ENCODE measurements around the gene FCSK.
A peak's percentile ranks its signal among the peaks of the same experiment; 100 is the strongest.

Gene FCSK

GRCh38 chr16:70419384-70420327, 34.7 kb upstream of the FCSK start:
- H3K36me3 ChIP-seq (ENCODE audit: insufficient read depth, low read length): peaks cover 2% of the 10 kb centered on the region; the same call in 1 of the 2 replicates
- no peak overlapping the region for H3K4me3 ChIP-seq (ENCODE audit: low read length)
- H3K9me3 ChIP-seq (ENCODE audit: insufficient read depth, low read depth, low read length): no peaks in the 10 kb centered on the region
- H3K27me3 ChIP-seq (ENCODE audit: insufficient read depth, low read length): no peaks in the 10 kb centered on the region
- H3K27ac ChIP-seq (ENCODE audit: low read depth, low read length): no peak overlapping the region
- WGBS: 91% methylated on average over 14 of the region's 14 CpGs
- H3K4me1 ChIP-seq (ENCODE audit: insufficient read depth, low read length): peaks cover 30% of the 10 kb centered on the region
- H3K9ac ChIP-seq (ENCODE audit: low read depth, low read length): no peak overlapping the region

- Histone ChIP-seq H3K27ac (ENCODE audit: low read depth, low read length) (no peak overlapping the region), H3K4me1 (ENCODE audit: insufficient read depth, low read length) (peaks cover 30% of the 10 kb centered on the region), H3K36me3 (ENCODE audit: insufficient read depth, low read length) (peaks cover 5% of the 10 kb centered on the region; the same call in 1 of the 2 replicates), H3K4me3 (ENCODE audit: low read length) (no peak overlapping the region), H3K27me3 (ENCODE audit: insufficient read depth, low read length) (no peaks in the 10 kb centered on the region), H3K9me3 (ENCODE audit: insufficient read depth, low read depth, low read length) (no peaks in the 10 kb centered on the region), H3K9ac (ENCODE audit: low read depth, low read length) (no peak overlapping the region)
- 89% methylated on average over 9 of the region's 9 CpGs for WGBS
These were observed 33.4 kb upstream of the FCSK start for GRCh38 chr16:70421014-70421413.

- no peak overlapping the region for H3K4me3 ChIP-seq (ENCODE audit: low read length)
- H3K9me3 ChIP-seq (ENCODE audit: insufficient read depth, low read depth, low read length): no peaks in the 10 kb centered on the region
- H3K36me3 ChIP-seq (ENCODE audit: insufficient read depth, low read length): peaks cover 5% of the 10 kb centered on the region; the same call in 1 of the 2 replicates
- H3K4me1 ChIP-seq (ENCODE audit: insufficient read depth, low read length): peaks cover 30% of the 10 kb centered on the region
- no peaks in the 10 kb centered on the region for H3K27me3 ChIP-seq (ENCODE audit: insufficient read depth, low read length)
- no peak overlapping the region for H3K27ac ChIP-seq (ENCODE audit: low read depth, low read length)
- H3K9ac ChIP-seq (ENCODE audit: low read depth, low read length): no peak overlapping the region
- 94% methylated on average over 11 of the region's 11 CpGs for WGBS
These were observed 32.7 kb upstream of the FCSK start for GRCh38 chr16:70421473-70422311.

GRCh38 chr16:70422543-70422942, 31.9 kb upstream of the FCSK start:
- Histone ChIP-seq H3K9ac (ENCODE audit: low read depth, low read length) (no peak overlapping the region), H3K27ac (ENCODE audit: low read depth, low read length) (no peak overlapping the region), H3K4me3 (ENCODE audit: low read length) (no peak overlapping the region), H3K36me3 (ENCODE audit: insufficient read depth, low read length) (peaks cover 5% of the 10 kb centered on the region; the same call in 1 of the 2 replicates), H3K4me1 (ENCODE audit: insufficient read depth, low read length) (peaks cover 27% of the 10 kb centered on the region), H3K9me3 (ENCODE audit: insufficient read depth, low read depth, low read length) (no peaks in the 10 kb centered on the region), H3K27me3 (ENCODE audit: insufficient read depth, low read length) (no peaks in the 10 kb centered on the region)
- 93% methylated on average over 4 of the region's 4 CpGs for WGBS

- Histone ChIP-seq H3K27ac (ENCODE audit: low read depth, low read length) (peak overlapping the region; percentile 96), H3K27me3 (ENCODE audit: insufficient read depth, low read length) (no peaks in the 10 kb centered on the region), H3K9ac (ENCODE audit: low read depth, low read length) (peak overlapping the region; percentile 72), H3K9me3 (ENCODE audit: insufficient read depth, low read depth, low read length) (no peaks in the 10 kb centered on the region), H3K4me1 (ENCODE audit: insufficient read depth, low read length) (peaks cover 38% of the 10 kb centered on the region), H3K36me3 (ENCODE audit: insufficient read depth, low read length) (peaks cover 5% of the 10 kb centered on the region; the same call in 1 of the 2 replicates), H3K4me3 (ENCODE audit: low read length) (peak overlapping the region; percentile 14; the same call in 1 of the 2 replicates)
- 58% methylated on average over 4 of the region's 4 CpGs for WGBS
These were observed 26.6 kb upstream of the FCSK start for GRCh38 chr16:70427786-70428177.

- Histone ChIP-seq H3K4me3 (ENCODE audit: low read length) (peak overlapping the region; percentile 14; the same call in 1 of the 2 replicates), H3K9ac (ENCODE audit: low read depth, low read length) (peak overlapping the region; percentile 72)
- 10% methylated on average over 9 of the region's 9 CpGs for WGBS
These were observed 26.0 kb upstream of the FCSK start for GRCh38 chr16:70428178-70428998.

GRCh38 chr16:70429888-70430666, 24.3 kb upstream of the FCSK start:
- Histone ChIP-seq H3K9me3 (ENCODE audit: insufficient read depth, low read depth, low read length) (no peaks in the 10 kb centered on the region), H3K9ac (ENCODE audit: low read depth, low read length) (peak overlapping the region; percentile 43), H3K4me1 (ENCODE audit: insufficient read depth, low read length) (peaks cover 49% of the 10 kb centered on the region), H3K36me3 (ENCODE audit: insufficient read depth, low read length) (peaks cover 9% of the 10 kb centered on the region), H3K27ac (ENCODE audit: low read depth, low read length) (peak overlapping the region; percentile 96), H3K27me3 (ENCODE audit: insufficient read depth, low read length) (no peaks in the 10 kb centered on the region), H3K4me3 (ENCODE audit: low read length) (no peak overlapping the region)
- 87% methylated on average over 5 of the region's 5 CpGs for WGBS

More at GRCh38 chr16:70428178-70428998, 26.0 kb upstream of the FCSK start:
- H3K27ac ChIP-seq (ENCODE audit: low read depth, low read length): peak overlapping the region; percentile 96
- no peaks in the 10 kb centered on the region for H3K9me3 ChIP-seq (ENCODE audit: insufficient read depth, low read depth, low read length)
- peaks cover 5% of the 10 kb centered on the region; the same call in 1 of the 2 replicates for H3K36me3 ChIP-seq (ENCODE audit: insufficient read depth, low read length)
- H3K4me1 ChIP-seq (ENCODE audit: insufficient read depth, low read length): peaks cover 43% of the 10 kb centered on the region
- no peaks in the 10 kb centered on the region for H3K27me3 ChIP-seq (ENCODE audit: insufficient read depth, low read length)

- peaks cover 9% of the 10 kb centered on the region for H3K36me3 ChIP-seq (ENCODE audit: insufficient read depth, low read length)
- no peaks in the 10 kb centered on the region for H3K9me3 ChIP-seq (ENCODE audit: insufficient read depth, low read depth, low read length)
- peak overlapping the region; percentile 96 for H3K27ac ChIP-seq (ENCODE audit: low read depth, low read length)
- H3K4me3 ChIP-seq (ENCODE audit: low read length): no peak overlapping the region
- H3K4me1 ChIP-seq (ENCODE audit: insufficient read depth, low read length): peaks cover 49% of the 10 kb centered on the region
- H3K27me3 ChIP-seq (ENCODE audit: insufficient read depth, low read length): no peaks in the 10 kb centered on the region
- WGBS: 35% methylated on average over 9 of the region's 11 CpGs
- peak overlapping the region; percentile 43 for H3K9ac ChIP-seq (ENCODE audit: low read depth, low read length)
These were observed 23.5 kb upstream of the FCSK start for GRCh38 chr16:70430667-70431536.

GRCh38 chr16:70432356-70432722, 22.1 kb upstream of the FCSK start:
- WGBS: 84% methylated on average over 3 of the region's 3 CpGs
- Histone ChIP-seq H3K27me3 (ENCODE audit: insufficient read depth, low read length) (no peaks in the 10 kb centered on the region), H3K9me3 (ENCODE audit: insufficient read depth, low read depth, low read length) (no peaks in the 10 kb centered on the region), H3K4me1 (ENCODE audit: insufficient read depth, low read length) (peaks cover 61% of the 10 kb centered on the region), H3K4me3 (ENCODE audit: low read length) (no peak overlapping the region), H3K36me3 (ENCODE audit: insufficient read depth, low read length) (peaks cover 9% of the 10 kb centered on the region), H3K9ac (ENCODE audit: low read depth, low read length) (no peak overlapping the region), H3K27ac (ENCODE audit: low read depth, low read length) (peak overlapping the region; percentile 59)
